B cell (primary cell): ENCODE measurements around the gene MGMT. TPM values are rescaled to one million over a fixed set of nuclear protein-coding genes. Genes with fewer than 3 reads are reported as not detected.

Experiments
- ATAC-seq: fragments of 200-7000 bp; cut with Tn5 transposase; one replicate; pipeline ENCODE4 v1.10.0; 2021; ENCODE audit warnings: low read depth, mild to moderate bottlenecking, moderate number of reproducible peaks, moderate library complexity
- CTCF ChIA-PET: fragments of 350-600 bp; sonication (Branson Sonifier 250); formaldehyde crosslinking; loops from one replicate; lab custom pipeline; 2021; ENCODE audit warnings: antibody characterized with exemption, inconsistent platforms; lab: Charles Lee
- POLR2A ChIA-PET: fragments of 350-600 bp; sonication (Branson Sonifier 250); formaldehyde crosslinking; loops from one replicate; lab custom pipeline; 2021; ENCODE audit warnings: antibody characterized with exemption; lab: Charles Lee
- DNase-seq: peaks from one replicate; pipeline ENCODE4 v3.0.0; 2013
- H2AFZ ChIP-seq: 2 replicates; pipeline ENCODE4 v1.6.1; 2012; ENCODE audit warnings: mild to moderate bottlenecking, low read depth, low read length; ENCODE audit not compliant: insufficient read depth, poor library complexity, severe bottlenecking
- H3K27ac ChIP-seq, 2 donors: 1 replicate in 1 of 2; 2 replicates in 1 of 2; pipeline ENCODE4 v1.5.1; 2012 to 2013; ENCODE audit warnings: low read length in 2 of 2, mild to moderate bottlenecking in 2 of 2, moderate library complexity in 1 of 2
- H3K27me3 ChIP-seq, 4 experiments: fragments of 200-600 bp in 1 of 4; sonication (generic) in 1 of 4; replicated peaks in 1 of 4; 1 replicate in 2 of 4; 2 replicates in 2 of 4; pipeline versions ENCODE4 v1.6.1 to v1.7.0; 2013 to 2016; ENCODE audit warnings: low read length in 3 of 4, mild to moderate bottlenecking in 2 of 4, mixed read lengths in 1 of 4, moderate library complexity in 1 of 4; ENCODE audit not compliant: insufficient read depth in 4 of 4, control insufficient read depth in 3 of 4; ENCODE audit errors: control extremely low read depth in 1 of 4
- H3K36me3 ChIP-seq, 2 experiments: replicated peaks in 1 of 2; 1 replicate in 1 of 2; 2 replicates in 1 of 2; pipeline versions ENCODE4 v1.6.1 to v1.7.1; 2013; ENCODE audit warnings: low read length in 1 of 2; ENCODE audit not compliant: insufficient read depth in 2 of 2, control insufficient read depth in 1 of 2; ENCODE audit errors: control extremely low read depth in 1 of 2, extremely low read depth in 1 of 2
- H3K4me1 ChIP-seq, 2 donors: fragments of 200-600 bp in 1 of 2; sonication (generic) in 1 of 2; 1 replicate in 1 of 2; 2 replicates in 1 of 2; pipeline versions ENCODE4 v1.5.1 to v1.6.1; 2013 to 2017; ENCODE audit warnings: low read length in 2 of 2; ENCODE audit not compliant: control insufficient read depth in 2 of 2, insufficient read depth in 2 of 2
- H3K4me2 ChIP-seq: replicated peaks from 2 replicates; pipeline ENCODE3; 2012; ENCODE audit warnings: mild to moderate bottlenecking, low read depth, low read length; ENCODE audit not compliant: poor library complexity, severe bottlenecking
- H3K4me3 ChIP-seq, 5 experiments: fragments of 200-600 bp in 1 of 5; sonication (generic) in 1 of 5; 1 replicate in 3 of 5; 2 replicates in 2 of 5; pipeline versions ENCODE4 v1.5.1 to v1.7.0; 2011 to 2016; ENCODE audit warnings: low read length in 4 of 5, mild to moderate bottlenecking in 4 of 5, low read depth in 2 of 5, control low read depth in 1 of 5, moderate library complexity in 1 of 5; ENCODE audit not compliant: insufficient read depth in 1 of 5; ENCODE audit errors: control extremely low read depth in 1 of 5, extremely low read depth in 1 of 5
- H3K79me2 ChIP-seq: fragments of 200-600 bp; sonication (generic); one replicate; pipeline ENCODE4 v1.6.0; 2016; ENCODE audit warnings: low read length; ENCODE audit not compliant: control insufficient read depth, insufficient read depth
- H3K9ac ChIP-seq: fragments of 200-600 bp; sonication (generic); 2 replicates; pipeline ENCODE4 v1.6.1; 2017; ENCODE audit warnings: mild to moderate bottlenecking, low read length, moderate library complexity
- H3K9me3 ChIP-seq, 3 donors: one replicate each; pipeline versions ENCODE4 v1.6.1 to v1.7.1; 2013; ENCODE audit warnings: low read length in 2 of 3; ENCODE audit not compliant: control insufficient read depth in 2 of 3, insufficient read depth in 1 of 3; ENCODE audit errors: control extremely low read depth in 1 of 3
- H4K20me1 ChIP-seq: 2 replicates; pipeline ENCODE4 v1.6.0; 2012; ENCODE audit warnings: mild to moderate bottlenecking, low read length; ENCODE audit not compliant: insufficient read depth, control insufficient read depth, poor library complexity, severe bottlenecking
- H3K27ac Mint-ChIP-seq: one replicate; pipeline ENCODE4 v1.8.0; 2021; ENCODE audit warnings: mixed read lengths
- H3K27me3 Mint-ChIP-seq: one replicate; pipeline ENCODE4 v1.8.0; 2021; ENCODE audit warnings: mixed read lengths
- H3K4me1 Mint-ChIP-seq: one replicate; pipeline ENCODE4 v1.8.0; 2021; ENCODE audit warnings: mixed read lengths
- H3K4me3 Mint-ChIP-seq: one replicate; pipeline ENCODE4 v1.8.0; 2021; ENCODE audit warnings: mixed read lengths
- H3K9me3 Mint-ChIP-seq: one replicate; pipeline ENCODE4 v1.8.0; 2022; ENCODE audit warnings: mixed read lengths; ENCODE audit not compliant: insufficient read depth
- EZH2 ChIP-seq: IDR thresholded peaks from 2 replicates; pipeline ENCODE4 v1.6.1; 2012; ENCODE audit warnings: borderline replicate concordance, low read depth, mild to moderate bottlenecking, moderate library complexity, low read length; ENCODE audit not compliant: insufficient read depth, poor library complexity, severe bottlenecking
- WGBS: methylation state at CpG from one replicate; pipeline ENCODE4 v1.1.5; 2013; ENCODE audit warnings: missing lambda C conversion rate; ENCODE audit not compliant: insufficient coverage; 5-methylcytosine and 5-hydroxymethylcytosine counted together
- intact Hi-C: fragments of 100-400 bp; cut with micrococcal nuclease; formaldehyde crosslinking; loops from one replicate; pipeline ENCODE4 v1.10.0; 2022
- polyA plus RNA-seq: library from polyadenylated mRNA; depleted of rRNA; stranded (reverse); fragments of >200 nt; gene quantifications from 2 replicates; pipeline ENCODE4 v1.2.3, GENCODE V29; 2012
- total RNA-seq, 2 donors: library from RNA; stranded (reverse); fragments of 120-200 nt in 1 of 2; gene quantifications; 1 replicate in 1 of 2; 2 replicates in 1 of 2; pipeline versions ENCODE4 v1.2.3 to v1.2.4, GENCODE V29; 2013 to 2022
- TF ChIP-seq, protein P1 (sequence below): fragments of 200-600 bp; IDR thresholded peaks from one replicate; pipeline ENCODE4 v1.8.0; 2022; ENCODE audit warnings: antibody characterized with exemption, mild to moderate bottlenecking

Gene MGMT
- total and polyA plus RNA-seq, 2 donors (not counting 1 experiment from before 2014, with no cell fraction given): 16.6 to 87.7 TPM

DNA sequence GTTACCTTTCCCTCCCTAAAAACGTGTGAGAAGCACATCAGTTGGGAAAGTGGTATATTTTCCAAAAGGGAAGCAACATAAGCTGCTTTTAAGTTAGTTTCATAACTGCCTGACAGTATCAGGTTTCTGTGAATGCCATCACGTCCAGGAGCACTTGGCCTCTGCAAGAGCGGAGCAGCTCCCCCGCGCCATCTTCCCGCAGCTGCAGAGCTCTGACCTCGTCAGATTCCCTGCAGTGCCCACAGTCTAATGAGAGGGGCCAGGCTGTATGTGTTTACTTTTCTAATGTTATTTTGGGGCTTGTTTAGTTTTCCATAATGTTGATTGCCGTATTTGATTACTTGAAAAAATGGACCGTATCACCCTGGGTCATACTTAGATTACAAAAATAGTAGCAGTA, 74.2 kb downstream of the MGMT start:
- ATAC-seq: no peak
- TF ChIP-seq, protein P1, sequence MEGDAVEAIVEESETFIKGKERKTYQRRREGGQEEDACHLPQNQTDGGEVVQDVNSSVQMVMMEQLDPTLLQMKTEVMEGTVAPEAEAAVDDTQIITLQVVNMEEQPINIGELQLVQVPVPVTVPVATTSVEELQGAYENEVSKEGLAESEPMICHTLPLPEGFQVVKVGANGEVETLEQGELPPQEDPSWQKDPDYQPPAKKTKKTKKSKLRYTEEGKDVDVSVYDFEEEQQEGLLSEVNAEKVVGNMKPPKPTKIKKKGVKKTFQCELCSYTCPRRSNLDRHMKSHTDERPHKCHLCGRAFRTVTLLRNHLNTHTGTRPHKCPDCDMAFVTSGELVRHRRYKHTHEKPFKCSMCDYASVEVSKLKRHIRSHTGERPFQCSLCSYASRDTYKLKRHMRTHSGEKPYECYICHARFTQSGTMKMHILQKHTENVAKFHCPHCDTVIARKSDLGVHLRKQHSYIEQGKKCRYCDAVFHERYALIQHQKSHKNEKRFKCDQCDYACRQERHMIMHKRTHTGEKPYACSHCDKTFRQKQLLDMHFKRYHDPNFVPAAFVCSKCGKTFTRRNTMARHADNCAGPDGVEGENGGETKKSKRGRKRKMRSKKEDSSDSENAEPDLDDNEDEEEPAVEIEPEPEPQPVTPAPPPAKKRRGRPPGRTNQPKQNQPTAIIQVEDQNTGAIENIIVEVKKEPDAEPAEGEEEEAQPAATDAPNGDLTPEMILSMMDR: no peak
- TF ChIP-seq EZH2: no peak
- peaks cover 0 to 17% of the 10 kb centered on the region in 2 experiments for H3K36me3 ChIP-seq
- no peaks in the 10 kb centered on the region for H3K4me1 ChIP-seq
- Mint-ChIP-seq H3K9me3 (no peaks in the 10 kb centered on the region), H3K4me1 (no peaks in the 10 kb centered on the region), H3K27me3 (no peaks in the 10 kb centered on the region), H3K4me3 (no peak overlapping the region), H3K27ac (no peak overlapping the region)
- 98% methylated on average over 6 of the region's 9 CpGs for WGBS
- H4K20me1 ChIP-seq: peaks cover 5% of the 10 kb centered on the region
- H3K79me2 ChIP-seq: peaks cover 7% of the 10 kb centered on the region
- CTCF ChIA-PET: no interaction called here
- no peaks in the 10 kb centered on the region for H3K9me3 ChIP-seq
- no peak overlapping the region for H3K4me3 ChIP-seq
- intact Hi-C loops: no loop called here
- no peak overlapping the region for H3K9ac ChIP-seq
- H3K4me2 ChIP-seq: no peak overlapping the region
- no peak for DNase-seq
- H3K27me3 ChIP-seq: no peaks in the 10 kb centered on the region
- POLR2A ChIA-PET: no interaction called here
- no peak overlapping the region for H3K27ac ChIP-seq
- no peak overlapping the region for H2AFZ ChIP-seq

DNA sequence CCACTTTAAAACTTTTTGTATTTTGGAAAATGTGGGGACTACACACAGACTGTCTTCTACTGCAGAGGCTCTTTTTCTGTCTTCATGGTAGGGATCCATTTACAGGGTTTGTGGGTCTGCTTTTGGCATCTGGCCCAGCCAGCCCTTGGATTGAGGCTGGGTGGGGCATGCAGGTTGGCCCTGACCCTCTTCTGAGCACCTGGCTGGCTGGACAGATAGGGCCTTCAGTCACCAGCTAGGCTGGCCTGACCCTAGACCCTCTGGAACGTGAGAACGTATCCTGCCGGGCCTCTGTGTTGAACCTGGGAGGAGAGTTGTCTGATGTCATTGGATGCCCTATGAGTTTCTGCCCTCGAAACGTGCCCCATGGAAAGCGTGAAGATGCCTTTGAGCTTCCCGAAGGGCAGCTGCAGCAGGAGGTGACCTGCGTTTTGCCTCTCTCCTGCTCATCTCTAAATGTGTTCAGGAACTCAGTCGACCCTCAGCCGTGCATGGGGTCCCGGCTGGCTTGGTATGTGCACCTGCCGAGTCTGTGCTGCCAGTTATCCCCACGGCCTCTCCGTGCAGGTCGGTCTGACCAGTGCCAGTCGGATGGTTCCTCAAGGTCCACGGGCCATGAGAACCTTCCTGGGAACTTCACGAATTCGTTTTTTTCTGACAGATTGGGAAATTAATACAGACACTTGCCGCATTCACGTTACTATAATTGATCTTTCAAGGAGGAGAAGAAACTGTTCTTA, 74.9 kb downstream of the MGMT start:
- DNase-seq: no peak
- H3K36me3 ChIP-seq: peaks cover 0 to 13% of the 10 kb centered on the region in 2 experiments
- no peak overlapping the region for H3K4me2 ChIP-seq
- no peak for TF ChIP-seq EZH2
- TF ChIP-seq, protein P1: no peak
- H3K4me1 ChIP-seq: no peaks in the 10 kb centered on the region
- ChIA-PET CTCF (no interaction called here), POLR2A (no interaction called here)
- H3K4me3 ChIP-seq: no peak overlapping the region
- H3K27ac Mint-ChIP-seq: no peak overlapping the region
- no peaks in the 10 kb centered on the region for H3K9me3 Mint-ChIP-seq
- H3K9ac ChIP-seq: no peak overlapping the region
- H3K27me3 Mint-ChIP-seq: no peaks in the 10 kb centered on the region
- H3K27me3 ChIP-seq: no peaks in the 10 kb centered on the region
- H3K4me3 Mint-ChIP-seq: no peak overlapping the region
- over 99% methylated on average over 16 of the region's 21 CpGs for WGBS
- no peak overlapping the region for H2AFZ ChIP-seq
- H3K79me2 ChIP-seq: peaks cover 7% of the 10 kb centered on the region
- no peaks in the 10 kb centered on the region for H3K9me3 ChIP-seq
- no peak for ATAC-seq
- no peaks in the 10 kb centered on the region for H3K4me1 Mint-ChIP-seq
- no peak overlapping the region for H3K27ac ChIP-seq
- H4K20me1 ChIP-seq: peaks cover 5% of the 10 kb centered on the region
- intact Hi-C loops: no loop called here
